OCI-LY7 (cell line): ENCODE measurements around the gene KCNMA1.

Source experiments
- CTCF ChIP-seq: fragments of 200-600 bp; sonication (generic); conservative IDR thresholded peaks from 2 replicates; pipeline ENCODE4 v1.5.1; 2014; ENCODE audit warnings: mild to moderate bottlenecking, antibody characterized with exemption, low read length, moderate library complexity, mixed read lengths
- EZH2phosphoT487 ChIP-seq: fragments of 200-600 bp; sonication (generic); IDR thresholded peaks from 2 replicates; pipeline ENCODE4 v1.6.1; 2018; ENCODE audit warnings: low read depth, borderline replicate concordance, mild to moderate bottlenecking, mixed run types, antibody characterized with exemption, low read length, moderate library complexity, mixed read lengths

GRCh38 chr10:77641344-77641743, 3.7 kb upstream of the KCNMA1 start:
- no peak for TF ChIP-seq CTCF
- TF ChIP-seq EZH2phosphoT487, result no peak
